MM.1S (cell line): ENCODE measurements around the gene CBR3.

Experiments
- DNase-seq: peaks from one replicate; pipeline ENCODE4 v3.0.0-alpha.2; 2015
- H2AFZ ChIP-seq: fragments of 300-600 bp; sonication (generic); 2 replicates; pipeline ENCODE4 v1.6.0; 2016; ENCODE audit warnings: antibody characterized with exemption, low read length
- H3F3A ChIP-seq: fragments of 300-600 bp; sonication (generic); 2 replicates; pipeline ENCODE4 v1.6.1; 2016; ENCODE audit warnings: mild to moderate bottlenecking, antibody characterized with exemption, low read length, moderate library complexity, mixed read lengths; ENCODE audit not compliant: insufficient read depth
- H3K27ac ChIP-seq: fragments of 300-600 bp; sonication (generic); 2 replicates; pipeline ENCODE4 v1.5.1; 2016; ENCODE audit warnings: mild to moderate bottlenecking, low read length
- H3K27me3 ChIP-seq: fragments of 300-600 bp; sonication (generic); replicated peaks from 2 replicates; pipeline ENCODE4 v1.6.0; 2016; ENCODE audit warnings: low read length; ENCODE audit not compliant: insufficient read depth
- H3K36me3 ChIP-seq: fragments of 300-600 bp; sonication (generic); replicated peaks from 2 replicates; pipeline ENCODE4 v1.6.1; 2016; ENCODE audit warnings: mild to moderate bottlenecking, low read length, mixed read lengths; ENCODE audit not compliant: insufficient read depth
- H3K4me1 ChIP-seq: fragments of 300-600 bp; sonication (generic); 2 replicates; pipeline ENCODE4 v1.6.1; 2016; ENCODE audit warnings: low read length, mixed read lengths
- H3K4me2 ChIP-seq: fragments of 300-600 bp; sonication (generic); 2 replicates; pipeline ENCODE4 v1.6.0; 2016; ENCODE audit warnings: low read depth, low read length
- H3K4me3 ChIP-seq: fragments of 300-600 bp; sonication (generic); 2 replicates; pipeline ENCODE4 v1.5.1; 2016; ENCODE audit warnings: low read length, mixed read lengths
- H3K79me2 ChIP-seq: fragments of 300-600 bp; sonication (generic); 2 replicates; pipeline ENCODE4 v1.6.1; 2016; ENCODE audit warnings: mixed run types, low read length, mixed read lengths
- H3K9ac ChIP-seq: fragments of 300-600 bp; sonication (generic); 2 replicates; pipeline ENCODE4 v1.6.1; 2016; ENCODE audit warnings: low read length, mixed read lengths
- H3K9me2 ChIP-seq: fragments of 300-600 bp; sonication (generic); replicated peaks from 2 replicates; pipeline ENCODE4 v1.6.1; 2016; ENCODE audit warnings: mild to moderate bottlenecking, low read length, mixed read lengths; ENCODE audit not compliant: insufficient read depth
- H3K9me3 ChIP-seq: fragments of 300-600 bp; sonication (generic); replicated peaks from 2 replicates; pipeline ENCODE4 v1.6.1; 2016; ENCODE audit warnings: mild to moderate bottlenecking, low read length, mixed read lengths; ENCODE audit not compliant: insufficient read depth
- H4K20me1 ChIP-seq: fragments of 300-600 bp; sonication (generic); 2 replicates; pipeline ENCODE4 v1.6.1; 2016; ENCODE audit warnings: mild to moderate bottlenecking, low read length, moderate library complexity, mixed read lengths; ENCODE audit not compliant: insufficient read depth
- CTCF ChIP-seq: fragments of 300-600 bp; sonication (generic); IDR thresholded peaks from 2 replicates; pipeline ENCODE4 v1.5.1; 2016; ENCODE audit warnings: antibody characterized with exemption, low read length, mixed read lengths
- EZH2 ChIP-seq: fragments of 300-600 bp; sonication (generic); optimal IDR thresholded peaks from 2 replicates; pipeline ENCODE3; 2017; ENCODE audit warnings: low read depth, mild to moderate bottlenecking, antibody characterized with exemption, low read length, mixed read lengths
- EZH2phosphoT487 ChIP-seq: fragments of 300-600 bp; sonication (generic); IDR thresholded peaks from 2 replicates; pipeline ENCODE4 v1.6.1; 2018; ENCODE audit warnings: antibody characterized with exemption, low read length

The CBR3 gene

GRCh38 chr21:36162631-36163030 is 27.8 kb downstream of the CBR3 start:
- no peaks in the 10 kb centered on the region for H4K20me1 ChIP-seq
- H3K27ac ChIP-seq, result no peak overlapping the region
- TF ChIP-seq CTCF (no peak), EZH2phosphoT487 (no peak), EZH2 (no peak)
- H3K79me2 ChIP-seq, result no peaks in the 10 kb centered on the region
- H3K4me1 ChIP-seq, result no peaks in the 10 kb centered on the region
- H2AFZ ChIP-seq, result no peak overlapping the region
- no peak overlapping the region for H3K4me2 ChIP-seq
- no peaks in the 10 kb centered on the region for H3K36me3 ChIP-seq
- no peaks in the 10 kb centered on the region for H3F3A ChIP-seq
- DNase-seq, result no peak
- H3K27me3 ChIP-seq, result no peaks in the 10 kb centered on the region
- no peaks in the 10 kb centered on the region for H3K9me3 ChIP-seq
- no peak overlapping the region for H3K9ac ChIP-seq
- H3K4me3 ChIP-seq, result no peak overlapping the region
- no peaks in the 10 kb centered on the region for H3K9me2 ChIP-seq

GRCh38 chr21:36163750-36164741 is 29.2 kb downstream of the CBR3 start:
- no peak for DNase-seq
- H4K20me1 ChIP-seq, result no peaks in the 10 kb centered on the region
- H3K4me1 ChIP-seq, result no peaks in the 10 kb centered on the region
- no peaks in the 10 kb centered on the region for H3K9me2 ChIP-seq
- H3F3A ChIP-seq, result no peaks in the 10 kb centered on the region
- no peak overlapping the region for H3K4me3 ChIP-seq
- H3K79me2 ChIP-seq, result no peaks in the 10 kb centered on the region
- TF ChIP-seq EZH2 (no peak), CTCF (no peak), EZH2phosphoT487 (no peak)
- H2AFZ ChIP-seq, result no peak overlapping the region
- H3K9me3 ChIP-seq, result no peaks in the 10 kb centered on the region
- H3K36me3 ChIP-seq, result no peaks in the 10 kb centered on the region
- H3K4me2 ChIP-seq, result no peak overlapping the region
- no peak overlapping the region for H3K27ac ChIP-seq
- H3K27me3 ChIP-seq, result no peaks in the 10 kb centered on the region
- no peak overlapping the region for H3K9ac ChIP-seq

- no peak overlapping the region for H3K4me2 ChIP-seq
- no peaks in the 10 kb centered on the region for H3K4me1 ChIP-seq
- no peaks in the 10 kb centered on the region for H3F3A ChIP-seq
- H3K9me2 ChIP-seq, result no peaks in the 10 kb centered on the region
- H3K79me2 ChIP-seq, result no peaks in the 10 kb centered on the region
- H2AFZ ChIP-seq, result no peak overlapping the region
- H3K27ac ChIP-seq, result no peak overlapping the region
- H3K36me3 ChIP-seq, result no peaks in the 10 kb centered on the region
- TF ChIP-seq EZH2phosphoT487 (no peak), CTCF (no peak), EZH2 (no peak)
- no peaks in the 10 kb centered on the region for H3K27me3 ChIP-seq
- no peaks in the 10 kb centered on the region for H4K20me1 ChIP-seq
- no peaks in the 10 kb centered on the region for H3K9me3 ChIP-seq
- no peak for DNase-seq
- H3K9ac ChIP-seq, result no peak overlapping the region
- H3K4me3 ChIP-seq, result no peak overlapping the region
Observed at GRCh38 chr21:36165356-36165755, 30.5 kb downstream of the CBR3 start.
